MM.1S (cell line): Measurements from ENCODE around the gene KIF25.
A peak's percentile ranks its signal among the peaks of the same experiment; 100 is the strongest.

Experiments used
- DNase-seq: peaks from one replicate; pipeline ENCODE4 v3.0.0-alpha.2; 2015
- H2AFZ ChIP-seq: fragments of 300-600 bp; sonication (generic); 2 replicates; pipeline ENCODE4 v1.6.0; 2016; ENCODE audit warnings: antibody characterized with exemption, low read length
- H3F3A ChIP-seq: fragments of 300-600 bp; sonication (generic); 2 replicates; pipeline ENCODE4 v1.6.1; 2016; ENCODE audit warnings: mild to moderate bottlenecking, antibody characterized with exemption, low read length, moderate library complexity, mixed read lengths; ENCODE audit not compliant: insufficient read depth
- H3K27ac ChIP-seq: fragments of 300-600 bp; sonication (generic); 2 replicates; pipeline ENCODE4 v1.5.1; 2016; ENCODE audit warnings: mild to moderate bottlenecking, low read length
- H3K27me3 ChIP-seq: fragments of 300-600 bp; sonication (generic); replicated peaks from 2 replicates; pipeline ENCODE4 v1.6.0; 2016; ENCODE audit warnings: low read length; ENCODE audit not compliant: insufficient read depth
- H3K36me3 ChIP-seq: fragments of 300-600 bp; sonication (generic); replicated peaks from 2 replicates; pipeline ENCODE4 v1.6.1; 2016; ENCODE audit warnings: mild to moderate bottlenecking, low read length, mixed read lengths; ENCODE audit not compliant: insufficient read depth
- H3K4me1 ChIP-seq: fragments of 300-600 bp; sonication (generic); 2 replicates; pipeline ENCODE4 v1.6.1; 2016; ENCODE audit warnings: low read length, mixed read lengths
- H3K4me2 ChIP-seq: fragments of 300-600 bp; sonication (generic); 2 replicates; pipeline ENCODE4 v1.6.0; 2016; ENCODE audit warnings: low read depth, low read length
- H3K4me3 ChIP-seq: fragments of 300-600 bp; sonication (generic); 2 replicates; pipeline ENCODE4 v1.5.1; 2016; ENCODE audit warnings: low read length, mixed read lengths
- H3K79me2 ChIP-seq: fragments of 300-600 bp; sonication (generic); 2 replicates; pipeline ENCODE4 v1.6.1; 2016; ENCODE audit warnings: mixed run types, low read length, mixed read lengths
- H3K9ac ChIP-seq: fragments of 300-600 bp; sonication (generic); 2 replicates; pipeline ENCODE4 v1.6.1; 2016; ENCODE audit warnings: low read length, mixed read lengths
- H3K9me2 ChIP-seq: fragments of 300-600 bp; sonication (generic); replicated peaks from 2 replicates; pipeline ENCODE4 v1.6.1; 2016; ENCODE audit warnings: mild to moderate bottlenecking, low read length, mixed read lengths; ENCODE audit not compliant: insufficient read depth
- H3K9me3 ChIP-seq: fragments of 300-600 bp; sonication (generic); replicated peaks from 2 replicates; pipeline ENCODE4 v1.6.1; 2016; ENCODE audit warnings: mild to moderate bottlenecking, low read length, mixed read lengths; ENCODE audit not compliant: insufficient read depth
- H4K20me1 ChIP-seq: fragments of 300-600 bp; sonication (generic); 2 replicates; pipeline ENCODE4 v1.6.1; 2016; ENCODE audit warnings: mild to moderate bottlenecking, low read length, moderate library complexity, mixed read lengths; ENCODE audit not compliant: insufficient read depth
- EZH2 ChIP-seq: fragments of 300-600 bp; sonication (generic); optimal IDR thresholded peaks from 2 replicates; pipeline ENCODE3; 2017; ENCODE audit warnings: low read depth, mild to moderate bottlenecking, antibody characterized with exemption, low read length, mixed read lengths
- EZH2phosphoT487 ChIP-seq: fragments of 300-600 bp; sonication (generic); IDR thresholded peaks from 2 replicates; pipeline ENCODE4 v1.6.1; 2018; ENCODE audit warnings: antibody characterized with exemption, low read length
- TF ChIP-seq, protein P1 (sequence below): fragments of 300-600 bp; sonication (generic); IDR thresholded peaks from 2 replicates; pipeline ENCODE4 v1.5.1; 2016; ENCODE audit warnings: antibody characterized with exemption, low read length, mixed read lengths

KIF25 gene

DNA sequence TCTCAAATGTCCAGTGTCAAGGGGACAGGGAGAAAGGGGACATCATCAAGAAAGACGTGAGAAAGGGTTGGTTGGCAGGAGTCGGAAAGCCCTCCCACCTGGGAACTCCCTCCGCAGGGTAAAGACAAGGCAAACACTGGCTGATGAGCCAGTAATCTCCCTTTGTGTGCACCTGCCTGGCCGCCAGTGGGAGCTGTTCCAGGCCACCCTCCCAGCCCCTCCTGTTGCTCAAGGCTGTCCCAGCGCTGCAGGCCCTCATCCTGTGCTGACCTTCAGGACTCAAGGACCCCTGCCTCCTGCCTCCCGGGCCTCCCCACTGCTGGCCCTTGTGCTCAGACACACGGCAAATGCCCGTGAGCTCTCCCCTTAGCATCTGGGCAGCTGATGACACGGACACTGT, 74.1 kb downstream of the KIF25 start:
- Histone ChIP-seq H3K4me2 (no peak overlapping the region), H3K36me3 (no peaks in the 10 kb centered on the region), H3K27ac (no peak overlapping the region), H3K27me3 (no peaks in the 10 kb centered on the region), H2AFZ (no peak overlapping the region), H3K4me1 (no peaks in the 10 kb centered on the region), H3F3A (no peaks in the 10 kb centered on the region), H3K79me2 (no peaks in the 10 kb centered on the region), H3K4me3 (no peak overlapping the region), H3K9ac (no peak overlapping the region), H3K9me3 (no peaks in the 10 kb centered on the region), H4K20me1 (no peaks in the 10 kb centered on the region), H3K9me2 (no peaks in the 10 kb centered on the region)
- no peak for DNase-seq
- TF ChIP-seq EZH2, result no peak
- TF ChIP-seq, protein P1, sequence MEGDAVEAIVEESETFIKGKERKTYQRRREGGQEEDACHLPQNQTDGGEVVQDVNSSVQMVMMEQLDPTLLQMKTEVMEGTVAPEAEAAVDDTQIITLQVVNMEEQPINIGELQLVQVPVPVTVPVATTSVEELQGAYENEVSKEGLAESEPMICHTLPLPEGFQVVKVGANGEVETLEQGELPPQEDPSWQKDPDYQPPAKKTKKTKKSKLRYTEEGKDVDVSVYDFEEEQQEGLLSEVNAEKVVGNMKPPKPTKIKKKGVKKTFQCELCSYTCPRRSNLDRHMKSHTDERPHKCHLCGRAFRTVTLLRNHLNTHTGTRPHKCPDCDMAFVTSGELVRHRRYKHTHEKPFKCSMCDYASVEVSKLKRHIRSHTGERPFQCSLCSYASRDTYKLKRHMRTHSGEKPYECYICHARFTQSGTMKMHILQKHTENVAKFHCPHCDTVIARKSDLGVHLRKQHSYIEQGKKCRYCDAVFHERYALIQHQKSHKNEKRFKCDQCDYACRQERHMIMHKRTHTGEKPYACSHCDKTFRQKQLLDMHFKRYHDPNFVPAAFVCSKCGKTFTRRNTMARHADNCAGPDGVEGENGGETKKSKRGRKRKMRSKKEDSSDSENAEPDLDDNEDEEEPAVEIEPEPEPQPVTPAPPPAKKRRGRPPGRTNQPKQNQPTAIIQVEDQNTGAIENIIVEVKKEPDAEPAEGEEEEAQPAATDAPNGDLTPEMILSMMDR, result peak; percentile 21

DNA sequence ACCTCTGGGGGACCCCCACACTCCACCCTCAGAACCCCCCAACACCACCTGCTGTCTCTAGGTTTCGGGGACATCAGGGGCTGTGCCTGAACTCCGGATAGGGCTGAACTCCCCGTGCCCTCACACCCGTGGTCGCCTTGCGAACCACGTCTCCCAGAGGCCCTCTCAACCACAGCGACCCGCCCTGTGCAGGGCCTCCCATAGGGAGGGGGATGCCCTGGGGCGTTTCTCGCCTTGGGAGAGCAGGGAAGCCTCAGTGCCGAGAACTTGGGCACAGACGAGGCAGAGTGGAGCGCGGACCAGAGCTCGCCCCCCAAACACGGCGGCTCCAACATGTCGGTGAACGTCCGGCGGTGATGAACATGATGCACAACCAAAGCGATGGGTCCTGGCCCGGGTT, 74.8 kb downstream of the KIF25 start:
- no peak overlapping the region for H2AFZ ChIP-seq
- no peaks in the 10 kb centered on the region for H3K4me1 ChIP-seq
- no peaks in the 10 kb centered on the region for H3K79me2 ChIP-seq
- no peaks in the 10 kb centered on the region for H3K9me2 ChIP-seq
- no peak overlapping the region for H3K4me3 ChIP-seq
- no peaks in the 10 kb centered on the region for H3K9me3 ChIP-seq
- no peak overlapping the region for H3K4me2 ChIP-seq
- no peak overlapping the region for H3K27ac ChIP-seq
- no peaks in the 10 kb centered on the region for H3K27me3 ChIP-seq
- no peaks in the 10 kb centered on the region for H3F3A ChIP-seq
- no peak for DNase-seq
- H4K20me1 ChIP-seq, result no peaks in the 10 kb centered on the region
- H3K9ac ChIP-seq, result no peak overlapping the region
- TF ChIP-seq EZH2phosphoT487 (no peak), EZH2 (no peak)
- TF ChIP-seq, protein P1, result no peak
- no peaks in the 10 kb centered on the region for H3K36me3 ChIP-seq

DNA sequence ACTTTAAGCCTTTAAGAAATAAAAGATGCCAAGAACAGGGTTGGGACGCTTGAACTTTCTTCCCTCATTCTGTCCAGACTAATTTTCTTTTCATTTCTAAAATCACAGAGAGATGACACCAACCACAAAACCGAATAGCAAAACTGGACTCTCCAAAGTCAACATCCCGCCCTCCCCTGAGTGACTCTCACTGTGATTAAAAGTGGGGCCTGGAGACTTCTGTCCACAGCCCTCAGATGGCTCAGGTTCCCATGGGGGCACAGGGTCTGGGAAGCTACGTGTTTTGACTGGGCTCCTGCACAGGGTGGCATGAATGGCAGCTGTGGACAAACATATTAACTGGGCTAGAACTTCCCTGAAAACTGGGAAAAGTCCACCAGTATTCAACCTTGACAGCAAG, 75.3 kb downstream of the KIF25 start:
- Histone ChIP-seq H4K20me1 (no peaks in the 10 kb centered on the region), H3K4me3 (no peak overlapping the region), H3K79me2 (no peaks in the 10 kb centered on the region), H3K4me2 (no peak overlapping the region), H3K9me3 (no peaks in the 10 kb centered on the region), H3K27ac (no peak overlapping the region), H3F3A (no peaks in the 10 kb centered on the region), H3K36me3 (no peaks in the 10 kb centered on the region), H2AFZ (no peak overlapping the region), H3K9me2 (no peaks in the 10 kb centered on the region), H3K27me3 (no peaks in the 10 kb centered on the region), H3K9ac (no peak overlapping the region), H3K4me1 (no peaks in the 10 kb centered on the region)
- no peak for DNase-seq
- TF ChIP-seq, protein P1, result no peak
- TF ChIP-seq EZH2, result no peak
- no peak for TF ChIP-seq EZH2phosphoT487
